ELF-1 (cell line): Measurements from ENCODE around the gene AMZ2.
"Not testable (repeated sequence)": the region's sequence is repeated elsewhere in the genome, so short reads cannot be mapped to it uniquely, and the experiment has no call there.

Experiments
- DNase-seq: peaks from one replicate; pipeline ENCODE4 v3.0.0-alpha.2; 2016; ENCODE audit warnings: low read depth, low spot score

Gene AMZ2

GRCh38 chr17:68220186-68220585 is 27.7 kb upstream of the AMZ2 start:
- DNase-seq: not testable (repeated sequence)

- not testable (repeated sequence) for DNase-seq
Observed at GRCh38 chr17:68220786-68221185, 27.1 kb upstream of the AMZ2 start.

DNA sequence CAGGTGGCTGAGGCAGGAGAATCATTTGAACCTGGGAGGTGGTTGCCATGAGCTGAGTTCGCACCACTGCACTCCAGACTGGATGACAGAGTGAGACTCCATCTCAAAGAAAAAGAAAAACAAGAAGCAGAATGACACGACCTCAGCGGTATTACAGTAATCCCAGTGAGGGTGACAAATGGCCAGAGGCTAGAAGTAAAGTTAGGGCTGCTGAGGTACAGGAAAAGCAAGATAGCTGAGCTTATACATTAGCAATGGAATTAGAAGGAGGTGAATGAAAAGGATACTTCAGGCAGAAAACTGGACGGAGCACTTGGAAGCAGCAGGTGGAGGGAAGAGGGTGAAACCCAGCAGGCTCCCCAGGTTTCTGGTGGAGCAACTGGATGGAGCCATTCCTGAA is 26.1 kb upstream of the AMZ2 start:
- DNase-seq: peak; percentile 27

- DNase-seq: no peak
Observed at GRCh38 chr17:68222606-68223005, 25.2 kb upstream of the AMZ2 start.

DNA sequence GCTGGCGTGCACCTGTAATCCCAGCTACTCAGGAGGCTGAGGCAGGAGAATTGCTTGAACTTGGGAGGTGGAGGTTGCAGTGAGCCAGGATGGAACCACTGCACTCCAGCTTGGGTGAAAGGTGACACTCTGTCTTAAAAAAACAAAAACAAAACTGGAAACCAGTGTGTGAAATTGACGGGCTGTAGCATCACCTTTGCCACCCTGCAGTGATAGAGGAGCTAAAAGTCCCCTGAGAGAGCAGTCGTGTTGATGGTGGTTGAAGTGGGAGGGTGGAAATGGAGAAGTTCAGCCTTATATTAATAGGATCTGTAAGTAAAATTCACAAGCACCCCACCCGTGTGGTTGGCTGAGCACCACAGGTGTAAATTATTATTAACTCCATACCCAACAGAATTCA is 22.8 kb upstream of the AMZ2 start:
- not testable (repeated sequence) for DNase-seq

DNA sequence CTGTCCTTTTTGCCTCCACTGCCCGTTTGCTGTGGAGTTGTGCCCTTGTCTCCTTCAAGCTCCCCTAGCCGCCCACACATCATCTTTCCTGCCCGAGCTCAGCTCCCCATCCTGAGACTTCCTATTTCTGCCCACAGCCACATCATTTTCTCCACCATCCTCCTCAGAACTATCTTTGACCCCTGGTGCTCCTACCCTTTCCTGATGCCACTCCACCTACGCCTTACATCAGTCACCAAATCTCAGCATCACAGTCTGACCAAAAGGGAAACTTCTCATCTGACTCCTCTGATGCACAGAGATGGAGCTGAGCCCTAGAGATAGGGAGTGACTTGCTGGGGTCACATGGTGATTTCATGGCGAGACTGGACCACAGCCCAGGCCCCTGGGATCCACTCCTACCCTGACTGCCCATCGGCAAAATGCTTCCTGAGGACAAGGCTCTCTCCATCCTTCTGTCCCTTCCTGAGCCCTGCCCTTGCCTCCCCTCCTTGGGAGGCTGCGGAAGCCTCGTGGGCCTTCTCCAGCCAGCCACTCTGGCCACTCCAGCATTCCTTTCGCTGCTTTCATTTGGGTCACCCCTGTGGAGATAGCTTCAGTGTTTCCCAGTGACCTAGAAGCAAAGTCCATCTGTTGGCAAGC is 19.7 kb upstream of the AMZ2 start:
- not testable (repeated sequence) for DNase-seq

- no peak for DNase-seq
Observed at GRCh38 chr17:68228817-68229570, 18.8 kb upstream of the AMZ2 start.

DNA sequence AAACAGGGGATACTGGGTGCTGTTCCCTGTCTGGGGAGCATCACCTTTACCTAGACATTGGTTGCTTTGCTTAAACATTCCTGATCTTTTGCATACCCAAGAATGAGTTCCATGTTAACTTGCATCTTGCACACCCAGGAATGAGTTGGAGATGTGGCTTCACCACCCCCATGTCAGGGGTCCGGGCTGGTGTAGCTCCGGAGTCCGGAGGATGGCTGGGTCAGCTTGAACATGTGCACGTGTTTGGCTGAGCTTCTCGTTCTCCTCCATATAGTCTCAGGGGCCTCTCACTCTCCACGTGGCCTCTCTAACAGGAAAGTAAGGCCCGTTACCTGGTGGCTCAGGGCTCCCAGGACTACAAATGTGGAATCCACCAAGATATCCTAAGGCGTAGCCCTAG is 18.2 kb upstream of the AMZ2 start:
- no peak for DNase-seq

DNA sequence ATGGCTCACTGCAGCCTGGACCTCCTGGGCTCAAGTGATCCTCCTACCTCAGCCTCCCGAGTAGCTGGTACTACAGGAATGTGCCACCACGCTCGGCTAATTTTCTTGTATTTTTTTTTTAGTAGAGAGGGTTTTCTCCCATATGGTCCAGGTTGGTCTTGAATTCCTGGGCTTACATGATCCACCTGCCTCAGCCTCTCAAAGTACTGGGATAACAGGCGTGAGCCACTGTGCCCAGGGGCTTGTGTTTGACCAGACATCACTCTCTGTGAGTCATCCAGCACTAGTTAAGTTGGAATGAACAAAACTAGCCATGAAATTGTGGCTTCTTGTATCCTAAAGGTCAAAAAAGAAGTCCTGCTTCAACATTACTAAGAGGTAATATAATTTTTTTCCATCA is 16.7 kb upstream of the AMZ2 start:
- DNase-seq: peak; percentile 38

DNA sequence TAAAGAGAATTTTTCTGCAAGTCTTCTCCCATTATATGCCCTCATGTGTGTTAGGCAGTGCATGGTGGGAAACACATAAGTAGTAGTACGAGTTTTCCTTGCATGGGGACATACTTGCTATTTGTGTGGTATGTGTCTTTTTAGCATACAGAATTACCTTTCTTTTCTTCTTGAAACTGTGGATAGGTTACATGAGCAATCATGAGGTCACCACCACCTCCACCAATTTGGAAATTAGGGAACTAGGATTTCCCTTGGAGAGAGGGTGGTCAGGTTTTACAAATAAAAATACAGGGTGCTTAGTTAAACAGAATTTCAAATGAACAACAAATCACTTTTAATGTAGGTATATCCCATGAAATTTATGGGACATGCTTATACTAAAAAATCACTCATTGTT is 16.3 kb upstream of the AMZ2 start:
- DNase-seq: no peak

GRCh38 chr17:68232741-68233140 is 15.1 kb upstream of the AMZ2 start:
- not testable (repeated sequence) for DNase-seq

- DNase-seq: not testable (repeated sequence)
Observed at GRCh38 chr17:68234726-68235335, 13.0 kb upstream of the AMZ2 start.

DNA sequence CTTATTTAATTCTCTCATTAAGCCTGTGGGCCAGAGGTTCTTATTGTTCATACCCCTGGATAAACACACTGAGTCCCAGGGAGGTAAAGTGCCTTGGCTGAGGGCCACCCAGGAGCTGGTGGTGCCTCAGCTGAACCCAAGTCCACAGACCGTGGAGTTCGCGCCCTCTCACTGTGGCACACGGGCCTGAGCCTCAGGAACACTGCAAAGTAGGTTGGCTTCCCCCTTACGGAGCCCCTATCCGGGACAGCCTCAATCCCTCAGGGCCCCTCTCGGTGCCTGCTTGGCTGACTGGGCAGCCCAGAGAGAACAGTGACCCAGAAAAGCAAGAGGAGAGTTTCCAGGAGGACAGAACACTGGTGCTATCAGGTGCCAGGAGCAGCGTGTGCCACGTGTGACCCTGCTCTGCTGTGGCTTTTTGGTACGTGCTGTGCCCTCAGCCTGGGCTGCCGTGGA is 12.5 kb upstream of the AMZ2 start:
- not testable (repeated sequence) for DNase-seq

- peak; percentile 18 for DNase-seq
Observed at GRCh38 chr17:68237369-68238163, 10.3 kb upstream of the AMZ2 start.

DNA sequence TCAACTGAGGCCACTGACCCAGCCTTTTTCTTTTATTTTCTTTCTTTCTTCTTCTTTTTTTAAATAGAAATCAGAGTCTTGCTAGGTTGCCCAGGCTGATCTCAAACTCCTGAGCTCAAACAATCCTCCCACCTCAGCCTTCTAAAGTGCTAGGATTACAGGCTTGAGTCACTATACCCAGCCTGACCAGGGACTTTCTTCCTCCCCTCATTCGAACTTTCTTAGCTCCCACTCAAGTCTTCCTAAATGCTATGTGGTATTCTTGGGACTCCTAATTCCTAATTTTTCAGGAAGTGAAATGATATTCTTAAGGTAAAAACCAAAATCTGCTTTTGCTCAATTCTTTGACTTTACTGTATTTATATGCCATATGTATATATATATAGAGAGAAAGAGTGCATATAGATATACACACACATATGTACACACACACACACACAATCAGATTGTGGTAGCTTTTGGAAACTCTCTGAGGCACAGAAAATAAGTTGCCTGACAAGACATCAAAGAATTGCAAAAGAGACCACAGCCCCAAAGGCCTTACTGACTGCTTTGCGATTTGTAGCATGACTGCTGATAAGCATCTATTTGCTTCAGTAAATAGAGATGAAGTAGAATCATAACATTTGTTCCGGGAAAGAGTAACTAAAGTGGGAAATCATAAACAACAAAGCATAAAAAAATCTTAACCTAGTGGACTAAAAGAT is 9.5 kb upstream of the AMZ2 start:
- no peak for DNase-seq

- DNase-seq: no peak
Observed at GRCh38 chr17:68238871-68239253, 9.0 kb upstream of the AMZ2 start.

- DNase-seq: no peak
Observed at GRCh38 chr17:68239632-68240366, 8.0 kb upstream of the AMZ2 start.

DNA sequence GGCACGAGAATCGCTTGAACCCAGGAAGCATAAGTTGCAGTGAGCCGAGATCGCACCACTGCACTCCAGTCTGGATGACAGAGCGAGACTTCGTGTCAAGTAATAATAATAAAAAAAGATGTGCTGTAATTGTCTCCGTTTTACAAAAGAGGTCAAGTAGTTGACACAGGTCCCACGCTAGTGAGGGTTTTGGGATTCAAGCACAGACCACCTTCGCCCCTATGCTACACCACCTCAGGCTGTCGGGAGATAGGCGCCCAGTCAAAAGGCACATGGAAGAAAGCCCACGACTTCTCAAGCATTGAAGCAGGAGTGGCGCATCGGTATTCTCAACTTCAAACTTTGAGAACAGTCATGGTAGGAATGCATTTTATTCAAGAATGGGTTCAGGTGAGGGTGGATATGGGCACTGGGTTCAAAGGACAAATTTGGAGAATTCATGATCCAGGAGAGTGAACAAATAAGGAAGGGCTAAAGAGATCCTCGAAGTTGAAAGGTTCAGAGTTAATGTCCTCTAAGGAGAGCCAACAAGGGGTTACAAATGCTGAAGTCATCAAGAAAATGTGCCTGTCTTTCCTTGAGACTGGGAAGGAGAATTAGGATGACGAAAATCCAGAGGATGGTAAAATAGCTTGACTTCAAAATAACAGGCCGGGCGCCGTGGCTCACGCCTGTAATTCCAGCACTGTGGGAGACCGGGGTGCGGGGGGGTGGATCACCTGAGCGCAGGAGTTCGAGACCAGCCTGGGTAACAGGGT is 1.4 kb upstream of the AMZ2 start:
- DNase-seq: no peak

DNA sequence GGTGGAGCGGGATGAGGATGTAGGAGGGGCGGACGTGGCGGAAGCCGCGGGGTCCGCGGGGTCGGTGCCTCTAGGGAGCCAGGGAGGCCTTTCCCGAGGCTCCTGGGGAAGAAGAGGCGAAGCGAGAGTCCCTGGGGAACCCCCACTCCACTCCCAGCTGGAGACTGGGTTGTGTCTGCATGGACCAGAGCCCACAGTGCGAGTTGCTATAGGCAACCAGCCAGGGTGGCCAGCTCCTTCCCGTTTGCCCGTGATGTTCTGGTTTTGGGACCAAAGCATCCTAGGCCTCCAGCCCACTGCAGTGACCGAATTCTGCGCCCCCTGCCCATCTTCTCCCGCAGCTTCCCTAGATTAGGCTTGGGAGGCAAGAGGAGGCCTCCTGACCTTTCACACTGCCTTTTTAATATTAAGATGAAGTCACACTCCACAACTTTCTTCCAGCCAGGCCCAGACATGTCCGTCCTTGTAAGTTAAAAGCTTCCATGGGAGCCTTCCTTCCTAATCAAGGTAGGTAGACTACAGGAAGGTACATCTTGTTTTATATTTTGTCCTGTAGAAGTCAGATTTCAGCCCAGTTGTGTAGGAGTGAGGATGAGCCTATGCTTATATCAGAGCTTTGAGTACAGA is 469 bp downstream of the AMZ2 start:
- no peak for DNase-seq
